Heart left ventricle (tissue), 13 donors: ENCODE data around the gene SUPT4H1.

Source experiments
- CTCF ChIP-seq, 12 donors: fragments of 200-600 bp; sonication (generic) in 4 of 12; IDR thresholded peaks; one replicate each; pipeline versions ENCODE4 v1.5.0 to v1.8.0; 2018 to 2022; ENCODE audit warnings: antibody characterized with exemption in 12 of 12, mild to moderate bottlenecking in 5 of 12
- POLR2A ChIP-seq, 2 donors: fragments of 450-650 bp; IDR thresholded peaks; one replicate each; pipeline ENCODE4 v1.6.1; 2017; ENCODE audit warnings: antibody characterized with exemption in 2 of 2, mild to moderate bottlenecking in 2 of 2, moderate library complexity in 2 of 2
- donor health status: ischemic (EF 13 %, LVEDD 7.1; RV severe dilation, severe dysfunction).
- donor health status: DM: no; HTN: yes; CAD: no.
- donor health status: DM: no; HTN: no; CAD: no.
- donor health status: ischemic (EF 25% LVEDD 6.9; RV normal size, moderate dysfunction).
- donor health status: ischemic (EF 25% LVEDD 5.7; RV mildly dilated, moderate dysfunction).
- donor health status: ischemic (EF 35%, LVEDD 5.7; RV mildly dilated, moderate dysfunction).
- donor health status: nonischemic (EF 11% LVEDD 7.7; RV severe dilation, severe dysfunction).
- donor health status: DM: yes; HTN: yes; CAD: no.
- donor health status: PGD.
- donor health status: ischemic (EF 29% LVEDD 5.4; RV normal size, mild dysfunction).
- donor health status: nonischemic (EF 23%, LVEDD 6.1; RV moderate dilation, normal function).

GRCh38 chr17:58330538-58330996 lies 21.4 kb downstream of the SUPT4H1 start:
- TF ChIP-seq POLR2A (IDR thresholded peaks at IDR 0.05) (no peak), CTCF (IDR thresholded peaks at IDR 0.05) (no peak)
